HG02840 (cell line): ENCODE measurements around the gene NGEF.

ENCODE experiments used
- ATAC-seq: cut with Tn5 transposase; IDR thresholded peaks from one replicate; pipeline ENCODE4 v1.9.1; 2021; ENCODE audit warnings: mild to moderate bottlenecking, moderate library complexity, moderate number of reproducible peaks; ENCODE audit not compliant: unreplicated experiment, low FRiP score

Gene NGEF

DNA sequence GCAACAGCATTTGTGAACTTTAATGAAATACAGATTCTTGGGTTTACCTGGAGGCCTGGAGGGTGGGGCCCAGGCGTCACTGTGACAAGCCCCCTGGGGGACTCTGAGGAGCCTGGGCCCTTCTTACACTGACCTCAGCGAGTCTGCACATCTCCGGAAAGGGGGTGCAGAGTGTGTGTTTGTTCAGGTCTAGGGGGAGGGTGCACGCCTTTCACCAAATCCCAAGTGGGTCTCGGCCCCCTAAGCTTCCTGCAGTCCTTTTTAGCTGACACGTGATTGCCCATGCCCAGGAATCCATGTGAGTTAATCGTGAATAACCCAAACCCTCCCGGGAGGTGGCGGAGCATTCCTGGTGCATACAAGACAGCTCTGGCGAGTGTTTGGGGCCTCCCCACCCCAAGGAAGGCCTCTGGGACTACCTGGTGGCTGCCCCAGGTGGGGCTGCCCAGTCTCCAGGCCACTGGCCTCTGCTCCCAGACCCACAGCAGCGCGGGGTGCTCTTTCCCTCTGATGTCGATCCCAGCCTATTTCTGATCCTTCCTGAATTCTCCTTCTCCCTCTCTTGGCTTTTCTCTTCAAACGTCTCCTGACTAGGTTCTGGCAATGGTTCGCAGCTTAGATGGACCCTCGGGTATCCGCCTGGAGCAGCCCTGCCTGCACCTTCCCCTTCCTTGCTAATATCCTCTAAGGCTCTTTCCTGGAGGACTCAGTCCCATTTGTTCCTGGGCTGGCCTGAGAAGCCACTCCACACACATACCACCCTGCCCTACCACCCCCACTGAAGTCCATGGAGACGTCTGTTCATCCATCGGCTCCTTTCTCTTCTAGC, 10.0 kb downstream of the NGEF start:
- no peak for ATAC-seq

DNA sequence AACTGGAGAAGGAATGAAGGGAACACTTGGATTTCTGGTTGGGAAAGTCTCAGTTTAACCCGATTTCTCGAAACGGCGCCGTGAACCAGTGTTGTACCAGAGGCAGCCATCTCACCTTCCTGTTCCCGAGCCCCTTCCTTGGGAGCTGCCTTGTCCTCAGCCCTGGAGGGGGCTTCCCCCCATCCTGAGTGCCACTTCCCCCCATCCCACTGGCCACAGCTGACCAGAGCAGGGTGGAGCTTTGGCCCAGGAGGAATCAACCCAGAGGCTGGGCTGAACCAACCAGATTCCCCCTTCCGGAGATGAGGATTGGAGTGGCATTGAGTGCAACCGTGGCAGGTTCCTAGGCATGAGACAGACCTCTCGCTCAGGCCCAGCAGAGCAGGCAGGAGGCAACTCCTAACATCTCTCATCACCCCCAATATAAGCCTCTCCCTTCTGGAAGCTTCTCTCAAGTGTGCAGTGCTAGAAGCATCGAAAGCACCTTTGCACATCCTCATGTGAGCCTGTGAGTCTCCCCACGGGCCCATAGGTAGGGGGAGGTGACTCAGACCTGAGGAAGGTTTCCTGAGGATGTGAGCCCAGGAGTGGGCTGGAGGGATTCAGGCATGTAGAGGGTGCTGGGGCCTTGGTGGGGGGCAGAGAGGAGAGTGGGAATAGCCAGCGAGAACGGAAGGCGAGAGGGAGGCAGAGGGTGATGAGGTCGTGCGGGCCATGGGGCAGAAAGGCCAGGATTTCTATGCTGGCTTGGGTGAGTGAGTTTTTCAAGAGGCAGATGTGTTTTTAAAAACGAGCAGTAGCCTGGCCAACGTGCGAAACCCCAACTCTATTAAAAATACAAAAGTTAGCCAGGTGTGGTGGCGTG, 11.9 kb downstream of the NGEF start:
- ATAC-seq: no peak

DNA sequence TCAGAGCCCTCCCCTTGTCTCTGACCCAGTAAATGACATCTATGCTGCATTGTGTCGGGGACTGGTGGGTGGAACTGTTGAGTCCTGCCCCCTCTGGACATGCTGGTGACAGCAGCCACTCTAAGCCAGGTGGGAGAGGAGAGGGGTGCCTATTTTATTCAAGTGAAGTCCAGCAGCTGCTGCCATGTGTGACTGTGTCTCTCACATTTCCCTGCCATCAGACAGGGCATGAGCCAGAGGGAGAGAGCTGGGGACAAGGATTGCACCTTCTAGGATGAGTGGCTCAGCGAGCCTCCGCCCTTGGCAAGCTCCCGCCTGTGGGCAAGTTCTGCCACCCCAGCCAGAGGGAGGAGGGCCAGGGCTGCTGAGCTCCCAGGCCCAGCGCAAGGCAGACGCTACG, 13.7 kb downstream of the NGEF start:
- ATAC-seq: no peak

DNA sequence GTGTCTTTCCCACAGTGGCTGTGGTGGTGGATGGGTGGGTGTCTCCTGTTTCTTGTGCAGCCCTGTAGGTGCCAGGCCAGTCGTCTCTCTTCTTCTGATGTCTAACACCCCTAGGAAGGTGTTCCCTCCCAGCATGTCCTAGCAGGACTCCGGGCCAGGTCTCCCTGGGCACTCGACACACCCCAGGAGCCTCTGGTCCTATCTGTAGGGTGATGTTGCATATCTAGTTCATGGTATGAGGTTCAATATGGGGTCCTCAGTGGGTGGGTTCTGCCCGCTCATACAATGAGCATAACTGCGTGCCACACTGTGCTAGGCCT, 14.4 kb downstream of the NGEF start:
- ATAC-seq: no peak

DNA sequence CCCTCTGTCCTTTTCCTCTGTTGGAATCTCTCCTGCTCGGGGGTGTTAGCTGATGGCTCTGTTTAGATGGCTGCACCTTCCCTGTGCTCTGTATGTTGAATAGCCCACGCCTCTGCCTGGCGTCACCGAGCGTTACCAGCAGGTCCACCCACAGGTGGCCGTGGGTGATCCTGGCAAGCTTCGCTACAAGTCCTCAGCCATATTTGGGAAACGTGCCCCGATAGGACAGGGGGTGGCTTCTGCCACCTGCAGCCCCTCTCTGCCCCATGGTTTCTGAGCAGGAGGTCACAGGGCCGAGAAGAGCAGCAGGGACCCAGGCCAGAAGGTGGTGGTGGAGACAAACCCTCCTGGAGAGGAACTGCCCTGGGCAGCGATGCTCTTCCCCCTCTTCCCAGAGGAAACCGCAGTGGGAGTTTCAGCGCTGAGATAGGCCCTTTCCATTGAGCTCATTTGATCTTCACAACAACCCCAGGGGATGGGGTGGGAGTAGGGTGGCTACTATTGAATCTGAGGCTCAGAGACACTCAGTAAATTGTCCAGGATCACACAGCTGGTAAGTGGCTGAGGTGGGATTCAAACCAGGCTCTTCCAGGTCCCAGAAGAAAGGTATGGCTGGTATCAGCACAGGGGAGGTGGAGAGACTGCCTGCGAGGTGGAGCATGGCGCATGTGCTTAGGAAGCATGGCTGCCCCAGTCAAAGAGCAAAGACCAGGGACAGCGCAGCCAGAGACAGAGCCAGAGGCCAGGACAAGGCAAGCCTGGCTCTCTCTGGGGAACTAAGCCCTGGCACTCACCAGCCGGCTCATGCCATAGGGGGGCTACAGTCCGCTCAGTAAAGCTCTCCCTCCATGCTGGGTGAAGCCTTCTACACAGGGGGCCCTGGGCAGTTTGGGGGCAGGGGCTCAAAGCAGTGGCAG, 15.0 kb downstream of the NGEF start:
- ATAC-seq: no peak

DNA sequence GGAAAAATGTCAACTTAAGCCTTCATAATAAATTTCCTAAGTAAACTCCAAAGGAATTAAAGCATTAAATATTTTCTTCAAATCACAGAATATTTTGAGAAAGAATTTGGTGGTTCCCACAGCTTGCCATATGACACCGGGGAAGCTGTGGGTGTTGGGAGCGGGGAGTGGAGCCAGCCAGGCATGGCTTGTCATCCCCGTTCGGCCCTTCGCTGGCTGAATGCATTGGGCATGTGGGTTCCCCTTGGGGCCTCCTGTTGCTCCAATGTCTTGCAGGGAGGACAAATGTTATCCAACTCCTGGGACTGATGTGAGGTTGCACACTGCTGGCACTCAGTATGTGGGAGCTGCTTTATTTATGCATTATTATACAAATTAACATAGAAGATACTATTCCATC, 18.6 kb downstream of the NGEF start:
- ATAC-seq: no peak

DNA sequence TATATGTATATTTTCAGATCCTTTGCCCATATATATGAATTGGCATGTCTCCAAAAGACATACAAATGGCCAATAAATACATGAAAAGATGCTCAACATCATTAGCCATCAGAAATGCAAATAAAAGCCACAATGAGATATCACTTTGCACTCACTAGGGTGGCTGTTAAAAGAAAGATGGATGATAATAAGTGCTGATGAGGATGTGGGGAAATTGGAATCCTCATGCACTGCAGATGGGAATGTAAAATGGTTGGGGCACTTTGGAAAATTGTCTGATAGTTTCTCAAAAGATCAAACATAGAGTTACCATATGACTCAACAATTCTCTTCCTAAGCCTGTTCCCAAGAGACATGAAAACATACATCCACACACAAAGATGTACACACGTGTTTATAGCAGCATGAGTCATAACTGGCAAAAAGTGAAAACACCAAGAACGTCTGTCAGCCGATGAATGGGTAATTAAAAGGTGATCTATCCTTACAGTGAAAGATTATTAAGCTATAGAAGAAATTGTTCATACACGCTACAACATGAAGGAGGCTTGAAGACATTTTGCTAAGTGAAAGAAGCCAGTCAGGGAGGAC, 19.7 kb downstream of the NGEF start:
- no peak for ATAC-seq

DNA sequence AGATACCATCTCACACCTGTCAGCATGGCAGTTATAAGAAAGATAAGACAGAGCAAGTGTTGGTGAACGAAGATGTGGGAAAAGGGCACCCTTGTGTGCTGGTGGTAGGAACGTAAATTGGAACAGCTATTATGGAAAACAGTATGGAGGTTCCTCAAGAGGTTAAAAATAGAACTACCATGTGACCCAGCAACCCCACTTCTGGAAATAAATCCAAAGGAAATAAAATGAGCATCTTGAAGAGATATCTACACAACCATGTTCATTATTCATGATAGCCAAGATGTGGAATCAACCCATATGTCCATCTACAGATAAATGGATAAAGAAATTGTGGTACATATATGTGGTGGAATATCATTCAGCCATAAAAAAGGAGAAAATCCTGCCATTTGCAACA, 26.9 kb downstream of the NGEF start:
- no peak for ATAC-seq

DNA sequence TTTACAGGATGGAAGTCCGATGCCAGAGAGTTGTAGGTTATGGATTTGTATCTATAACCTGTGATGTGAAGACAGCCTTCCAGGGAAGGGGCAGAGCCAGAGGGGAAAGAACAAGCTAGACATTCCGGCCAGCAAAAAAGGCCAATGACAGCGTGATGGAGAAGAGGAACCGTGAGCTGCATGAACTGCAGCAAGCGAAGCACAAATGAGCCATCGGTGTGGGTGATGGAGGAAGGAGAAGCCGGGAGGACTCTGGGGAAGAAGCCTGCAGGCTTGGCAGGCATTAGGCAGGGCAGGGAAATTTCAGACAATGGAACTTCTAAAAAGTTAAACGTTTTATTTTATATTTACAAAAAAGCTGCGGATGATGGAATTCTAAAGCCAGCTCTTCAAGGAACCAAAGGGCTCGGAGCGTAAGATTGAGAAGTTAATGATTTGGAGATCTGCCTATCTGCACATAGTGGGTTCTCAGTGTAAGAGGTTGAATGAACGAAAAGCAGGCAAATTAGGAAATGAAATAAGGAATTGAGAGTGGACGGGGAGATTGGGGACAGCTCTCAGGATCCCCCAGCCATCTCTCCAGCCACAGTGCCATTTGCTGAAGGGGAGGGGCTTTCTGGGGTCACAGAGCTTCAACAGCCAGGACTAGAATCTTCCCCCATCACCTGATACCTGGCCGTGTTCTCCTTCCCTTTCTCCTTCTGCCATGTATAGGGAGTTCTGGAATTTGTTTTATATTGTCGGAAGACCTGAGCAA, 28.4 kb downstream of the NGEF start:
- ATAC-seq: no peak

DNA sequence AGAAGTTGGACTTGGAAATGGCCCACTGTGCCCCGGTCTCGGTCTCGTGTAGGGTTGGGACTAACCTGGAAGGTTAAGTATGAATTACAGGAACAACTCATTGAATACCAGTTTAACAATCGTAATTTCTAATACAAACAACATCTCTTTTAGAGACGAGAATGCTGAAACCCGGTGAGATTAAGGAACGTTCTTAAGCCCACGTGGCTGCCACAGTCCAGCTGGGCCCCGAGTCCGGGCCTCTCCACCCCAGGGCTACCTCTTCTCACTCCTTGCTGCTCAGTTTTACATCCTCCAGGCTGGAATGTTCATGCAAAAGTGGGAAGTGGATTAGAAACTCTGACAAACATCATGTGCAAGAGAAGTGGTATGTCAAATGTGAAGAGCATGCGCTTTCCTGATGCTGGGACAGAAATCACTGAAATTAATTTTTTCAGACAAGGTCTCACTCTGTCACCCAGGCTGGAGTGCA, 29.4 kb downstream of the NGEF start:
- no peak for ATAC-seq

DNA sequence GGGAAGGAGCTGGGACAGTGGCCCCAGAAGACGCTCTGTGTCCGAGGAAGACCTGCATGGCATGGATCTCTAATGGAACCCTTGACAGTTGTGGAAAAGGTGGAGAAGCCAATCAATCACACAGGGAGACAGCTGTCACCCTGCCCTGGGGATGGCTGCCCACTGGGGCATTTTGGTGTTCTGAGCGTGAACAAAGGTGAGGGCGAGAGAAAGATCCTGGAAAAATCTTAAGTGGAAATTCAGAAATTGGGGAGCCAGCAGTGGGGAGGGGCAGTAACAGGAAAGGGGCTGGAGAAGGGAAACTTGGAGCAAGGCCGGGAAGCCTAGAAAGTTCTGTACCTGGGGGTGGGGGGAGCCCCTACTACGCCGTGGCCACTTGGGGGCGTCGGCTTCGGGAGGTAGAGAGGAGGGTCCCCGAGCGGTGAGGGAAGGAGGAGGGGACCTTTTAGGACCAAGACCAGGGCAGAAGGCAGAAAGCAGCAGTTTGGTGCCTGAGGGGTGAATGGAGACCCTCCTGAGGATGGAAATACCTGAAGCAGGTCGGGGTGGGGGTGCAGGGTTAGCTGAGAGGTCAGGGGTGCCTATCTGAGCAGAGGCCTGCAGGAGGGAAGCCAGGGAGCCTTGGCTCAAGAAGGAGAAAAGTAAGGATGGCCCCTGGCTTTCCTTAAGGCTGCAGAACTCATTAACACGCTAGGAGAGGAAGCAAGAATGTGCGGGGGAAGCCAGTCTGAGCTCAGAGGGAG, 30.0 kb downstream of the NGEF start:
- ATAC-seq: no peak

DNA sequence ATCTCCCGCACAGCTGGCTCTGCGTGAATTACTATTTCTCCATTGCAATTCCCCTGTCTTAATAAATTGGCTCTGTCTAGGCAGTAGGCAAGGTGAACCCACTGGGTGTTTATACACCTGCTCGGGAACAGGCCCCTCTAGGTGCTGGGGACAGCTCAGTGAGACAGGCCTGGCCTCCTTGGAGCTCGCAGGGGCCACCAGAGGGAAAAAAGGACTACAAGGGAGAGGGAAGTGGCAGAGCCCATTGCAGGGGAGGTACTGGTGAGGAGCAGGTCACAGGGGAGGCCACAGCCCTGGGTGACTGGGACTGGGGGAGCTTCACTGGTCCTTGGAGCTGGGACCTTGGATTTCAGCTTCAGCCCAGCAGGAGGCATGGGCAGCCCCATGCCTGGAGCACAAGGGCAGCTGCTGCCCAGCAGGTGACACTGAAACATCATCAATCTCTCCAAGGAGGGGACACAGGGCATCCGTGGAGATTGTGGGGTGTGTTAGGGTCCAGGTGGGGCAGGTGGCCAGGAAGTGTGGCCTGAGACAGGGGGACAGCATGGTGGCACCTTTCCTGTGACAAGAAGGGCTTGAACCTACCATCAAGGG, 31.2 kb downstream of the NGEF start:
- no peak for ATAC-seq

DNA sequence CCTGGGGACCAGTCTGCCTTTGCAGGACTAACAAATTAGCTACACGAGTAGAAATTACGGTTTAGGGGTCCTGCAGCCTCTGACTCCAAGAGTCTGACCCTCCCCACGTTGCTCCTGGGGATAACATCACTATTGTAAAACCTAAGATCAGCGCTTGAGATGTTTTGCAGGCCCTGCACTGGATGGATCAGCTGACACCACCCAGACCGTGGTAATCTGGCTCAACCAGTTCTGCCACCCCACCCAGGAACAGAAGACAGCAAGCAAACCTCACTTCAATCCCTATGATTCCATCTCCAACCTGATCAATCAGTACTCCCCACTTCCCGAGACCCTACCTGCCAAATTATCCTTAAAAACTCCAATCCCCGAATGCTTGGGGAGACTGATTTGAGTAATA, 31.7 kb downstream of the NGEF start:
- no peak for ATAC-seq

DNA sequence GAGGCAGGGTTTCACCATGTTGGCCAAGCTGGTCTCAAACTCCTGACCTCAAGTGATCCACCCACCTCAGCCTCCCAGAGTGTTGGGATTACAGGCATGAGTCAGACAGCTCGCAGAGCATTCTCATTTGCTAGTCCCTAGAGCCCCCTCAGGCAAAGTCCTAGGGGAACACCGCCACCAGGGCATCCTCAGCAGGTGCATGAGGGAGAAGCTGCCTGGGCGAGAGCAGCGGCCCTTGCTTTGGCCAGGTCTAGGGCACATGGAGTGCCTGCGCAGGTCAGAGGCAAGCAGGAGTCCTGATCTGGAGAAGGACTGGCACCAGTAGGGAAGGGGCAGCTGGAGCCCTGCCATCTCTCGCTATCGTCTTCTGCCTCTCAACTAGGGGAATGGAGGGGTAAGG, 32.4 kb downstream of the NGEF start:
- ATAC-seq: no peak

DNA sequence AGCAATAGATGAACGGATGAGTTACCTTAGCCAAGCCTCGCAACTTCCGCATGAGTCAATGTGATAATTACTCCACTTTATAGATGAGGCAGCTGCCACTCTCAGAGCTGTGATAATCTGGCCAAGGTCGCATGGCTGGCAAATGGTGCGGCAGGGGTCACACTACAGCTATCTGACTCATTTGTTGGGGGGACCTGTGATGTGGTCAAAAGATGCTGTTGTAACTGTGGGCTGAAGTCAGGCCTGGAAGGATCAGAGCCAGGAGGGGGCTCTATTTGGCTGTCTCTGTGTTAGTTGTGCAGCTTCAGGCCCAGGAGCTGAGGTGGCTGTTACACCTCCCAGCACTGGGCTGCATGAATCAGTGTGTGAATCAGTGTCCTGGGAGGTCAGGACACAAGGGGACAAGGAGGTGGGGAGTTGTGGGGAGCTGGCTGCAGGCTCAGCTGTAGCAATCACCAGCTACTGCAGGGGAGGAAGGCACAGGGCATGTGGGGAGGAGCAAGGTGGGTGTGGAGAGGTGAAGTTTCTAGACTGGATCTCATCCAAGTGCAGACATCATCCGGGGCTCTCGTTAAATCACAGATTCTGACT, 33.1 kb downstream of the NGEF start:
- ATAC-seq: no peak

DNA sequence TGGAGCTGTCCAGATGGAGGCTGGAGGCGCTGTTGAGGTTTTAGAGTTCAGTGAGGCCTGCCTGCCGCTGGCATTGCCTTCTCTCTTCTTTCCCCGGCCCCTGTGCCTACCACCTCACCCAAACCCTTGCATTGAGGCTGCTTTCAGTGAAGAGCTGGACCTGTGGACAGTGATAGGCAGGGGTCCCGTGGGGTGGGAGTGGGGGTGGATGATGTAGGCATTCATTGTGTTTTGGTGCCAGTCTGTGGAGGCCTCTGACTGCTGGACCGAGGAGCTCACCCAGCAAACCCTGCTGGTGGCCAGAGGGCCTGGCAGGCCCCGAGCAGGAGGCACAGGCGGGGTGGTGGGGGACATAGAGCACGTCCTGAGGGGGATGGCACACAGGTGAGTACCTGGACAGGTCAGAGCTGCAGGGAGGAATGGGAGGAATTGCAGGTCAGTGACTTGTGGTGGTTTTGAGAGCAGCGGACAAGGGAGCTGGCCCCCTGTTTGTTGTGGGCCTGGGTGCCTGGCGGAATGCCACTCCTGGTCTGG, 35.6 kb downstream of the NGEF start:
- no peak for ATAC-seq

DNA sequence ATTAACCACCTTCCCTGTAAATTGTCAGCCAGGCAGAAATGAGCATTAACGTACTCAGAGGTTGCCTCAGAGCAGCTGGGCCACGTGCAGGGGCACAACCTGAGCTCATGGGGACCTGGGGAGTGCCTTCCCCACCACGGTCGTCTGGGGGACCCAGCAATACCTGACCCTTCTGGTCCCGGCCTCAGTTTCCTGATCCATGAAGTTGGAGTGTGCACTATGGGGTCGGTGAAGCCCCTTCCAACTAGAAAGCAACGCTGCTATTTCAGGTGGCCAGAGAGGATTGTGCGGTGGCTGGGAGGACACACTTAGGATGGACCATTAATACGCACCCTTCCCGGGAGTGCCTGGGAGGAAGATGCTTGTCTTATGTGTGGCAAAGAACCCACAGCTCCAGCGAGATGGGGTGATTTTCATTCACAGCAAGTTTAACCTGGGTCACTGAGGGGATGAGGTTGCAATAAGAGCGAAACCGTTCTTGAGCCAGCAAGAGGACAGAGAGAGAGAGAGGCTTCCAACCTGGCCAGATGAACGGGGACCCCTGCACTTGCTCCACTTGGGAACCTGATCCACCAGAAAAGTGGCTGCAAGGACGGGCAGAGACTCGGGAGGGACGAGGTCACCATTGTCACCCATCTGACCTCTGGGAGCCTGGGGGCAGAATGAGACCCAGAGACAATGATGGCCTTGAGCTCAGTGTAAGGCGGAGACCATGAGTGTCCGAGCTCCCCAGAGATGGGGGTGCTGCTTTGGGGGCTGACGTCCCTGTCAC, 36.2 kb downstream of the NGEF start:
- no peak for ATAC-seq
